Epithelial cell of alveolus of lung (primary cell): ENCODE results near the gene TAS2R39. TPM values are rescaled to one million over a fixed set of nuclear protein-coding genes. Genes with fewer than 3 reads are reported as not detected.

Source experiments
- total RNA-seq: library from RNA; depleted of rRNA; stranded (reverse); fragments of >200 nt; gene quantifications from 2 replicates; pipeline ENCODE4 v1.2.1, GENCODE V29; 2015

TAS2R39 gene
- not detected in 2 replicates for total RNA-seq

GRCh38 chr7:143183024-143183423 lies at the start of gene TAS2R39:
Gene TAS2R39, plus strand, starts transcription at chr7:143183419. Its CDS starts 0 bp downstream, at chr7:143183419.

DNA sequence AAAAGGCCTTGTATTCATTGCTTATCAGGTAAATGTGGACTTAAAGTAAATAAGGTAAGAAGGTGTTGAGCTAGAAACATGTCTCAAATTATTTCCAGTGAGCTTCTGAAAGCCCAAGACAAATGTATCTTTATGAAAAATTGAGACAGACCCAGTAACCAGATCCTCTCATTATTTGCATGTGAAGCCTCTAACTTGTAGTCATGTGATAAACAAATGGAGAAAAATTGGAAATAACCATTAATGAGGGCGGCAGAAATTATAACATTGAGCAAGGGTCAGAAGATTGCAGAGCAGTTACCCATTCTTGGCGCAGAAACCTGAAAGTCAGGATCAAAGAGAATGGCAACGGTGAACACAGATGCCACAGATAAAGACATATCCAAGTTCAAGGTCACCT lies 38.5 kb downstream of the TAS2R39 start, which contains the start of gene TAS2R40:
TSS of gene TAS2R40 (plus strand) at position 301 of the 400 bp plus-strand sequence. CDS start at position 343, 42 bp downstream.

Other genes with a start within 250 kb of the TAS2R39 start
- gene TRPV5, start 249.7 kb upstream of the TAS2R39 start, total RNA-seq = not detected in 2 replicates
- not detected in 2 replicates for gene LLCFC1, start 243.9 kb upstream of the TAS2R39 start, total RNA-seq
- not detected in 2 replicates for gene KEL, start 221.1 kb upstream of the TAS2R39 start, total RNA-seq
- gene OR9A2, start 156.3 kb upstream of the TAS2R39 start, total RNA-seq = not detected in 2 replicates
- gene OR6V1, start 131.1 kb upstream of the TAS2R39 start, total RNA-seq = not detected in 2 replicates
- not detected in 2 replicates for gene PIP, start 51.3 kb upstream of the TAS2R39 start, total RNA-seq
- not detected in 2 replicates for gene TAS2R40, start 38.6 kb downstream of the TAS2R39 start, total RNA-seq
- 124 and 133 TPM in 2 replicates for gene GSTK1, start 80.0 kb downstream of the TAS2R39 start, total RNA-seq
- gene TMEM139, start 101.5 kb downstream of the TAS2R39 start, total RNA-seq = 0.39 TPM in 1 of 2 replicates, not detected in the other
- gene CASP2, start 104.9 kb downstream of the TAS2R39 start, total RNA-seq = 14.5 and 29.7 TPM in 2 replicates
- 0.13 TPM in 1 of 2 replicates, not detected in the other for gene CLCN1, start 132.7 kb downstream of the TAS2R39 start, total RNA-seq
- 3.1 and 3.9 TPM in 2 replicates for gene FAM131B, start 179.3 kb downstream of the TAS2R39 start, total RNA-seq
- 167 and 206 TPM in 2 replicates for gene ZYX, start 197.9 kb downstream of the TAS2R39 start, total RNA-seq
- 0.32 and 0.91 TPM in 2 replicates for gene EPHA1, start 225.4 kb downstream of the TAS2R39 start, total RNA-seq